ENCODE results near the gene FBXO21. TPM values are rescaled to one million over a fixed set of nuclear protein-coding genes. Genes with fewer than 3 reads are reported as not detected.
"Not testable (repeated sequence)": the region's sequence is repeated elsewhere in the genome, so short reads cannot be mapped to it uniquely, and the experiment has no call there.

FBXO21 gene
- total RNA-seq, 2 experiments from 2014 or later = 21.7 to 26.2 TPM

DNA sequence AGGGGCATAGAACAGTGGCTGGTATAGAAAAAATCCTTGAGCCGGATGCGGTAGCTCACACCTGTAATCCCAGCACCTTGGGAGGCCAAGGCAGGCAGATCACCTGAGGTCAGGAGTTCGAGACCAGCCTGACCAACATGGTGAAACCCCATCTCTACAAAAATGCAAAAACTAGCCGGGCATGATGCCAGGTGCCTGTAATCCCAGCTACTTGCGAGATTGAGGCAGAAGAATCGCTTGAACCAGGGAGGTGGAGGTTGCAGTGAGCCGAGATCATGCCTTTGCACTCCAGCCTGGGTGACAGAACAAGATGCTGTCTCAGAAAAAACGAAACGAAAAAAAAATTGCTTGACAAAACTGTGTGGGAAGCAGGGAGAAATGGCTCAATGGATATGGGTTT, 2.3 kb upstream of the FBXO21 start:
- H3K4me3 Mint-ChIP-seq; H3K36me3 Mint-ChIP-seq; CTCF ChIA-PET; DNase-seq; H3K27ac Mint-ChIP-seq; ATAC-seq; H3K9me3 Mint-ChIP-seq (ENCODE audit: low read depth): not testable (repeated sequence)
- peaks cover 20% of the 10 kb centered on the region for H3K27me3 Mint-ChIP-seq
- H3K4me1 Mint-ChIP-seq = peaks cover 19% of the 10 kb centered on the region

GRCh38 chr12:117192057-117192456, 1.8 kb upstream of the FBXO21 start:
- ATAC-seq (no peak), DNase-seq (no peak)
- no peak overlapping the region for H3K27ac Mint-ChIP-seq
- no peak overlapping the region for H3K4me3 Mint-ChIP-seq
- peaks cover 17% of the 10 kb centered on the region for H3K27me3 Mint-ChIP-seq
- peaks cover 22% of the 10 kb centered on the region for H3K4me1 Mint-ChIP-seq
- H3K36me3 Mint-ChIP-seq = peaks cover 7% of the 10 kb centered on the region
- CTCF ChIA-PET = no interaction called here
- H3K9me3 Mint-ChIP-seq (ENCODE audit: low read depth) = peaks cover 4% of the 10 kb centered on the region

GRCh38 chr12:117189725-117190209, 503 bp downstream of the FBXO21 start:
- ATAC-seq (peak; percentile 34), DNase-seq (peak; percentile 61)
- H3K27ac Mint-ChIP-seq = peak overlapping the region; percentile 74
- peak overlapping the region; percentile 84 for H3K4me3 Mint-ChIP-seq
- peaks cover 4% of the 10 kb centered on the region for H3K9me3 Mint-ChIP-seq (ENCODE audit: low read depth)
- peaks cover 22% of the 10 kb centered on the region for H3K4me1 Mint-ChIP-seq
- H3K27me3 Mint-ChIP-seq = peaks cover 14% of the 10 kb centered on the region
- CTCF ChIA-PET = interaction anchor here (1.5 kb wide), 1 partner anchor 163 kb away, joined by 3 read pairs; no protein-coding TSS in a partner anchor
- peaks cover 22% of the 10 kb centered on the region for H3K36me3 Mint-ChIP-seq

DNA sequence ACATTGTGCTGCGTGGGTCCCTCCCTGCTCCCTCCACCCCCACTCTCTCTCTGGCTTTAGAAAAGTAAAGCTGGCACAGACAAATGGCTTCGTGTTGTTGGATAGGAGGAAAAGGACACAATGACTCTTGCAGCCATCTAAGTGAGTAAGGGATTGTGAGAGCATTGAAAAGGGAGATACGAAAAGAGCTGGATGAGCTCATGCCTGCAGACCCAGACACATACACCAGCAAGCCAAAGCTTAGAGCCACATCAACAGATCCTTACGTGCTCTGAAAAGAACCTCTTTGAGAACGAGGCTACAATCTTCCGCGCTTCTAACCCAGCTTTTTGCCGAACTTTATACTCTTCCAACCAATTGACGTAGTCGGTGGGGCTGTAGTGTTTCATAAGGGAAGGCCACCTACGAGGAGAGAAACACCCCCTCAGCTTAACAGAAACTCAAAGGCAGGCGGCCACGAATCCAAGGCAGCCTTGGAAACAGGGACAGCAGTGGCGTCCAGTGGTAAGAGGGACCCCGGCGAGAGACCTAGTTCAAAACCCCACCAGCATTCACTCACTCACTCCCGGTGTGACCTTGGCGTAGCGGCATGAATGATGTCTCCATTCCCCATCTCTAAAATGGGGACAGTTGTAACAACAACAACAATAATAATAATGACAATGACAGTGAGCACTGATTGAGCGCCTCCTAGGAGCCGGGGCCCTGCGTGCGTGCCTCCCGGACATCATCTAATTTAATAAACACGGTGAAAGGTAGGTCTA, 1.1 kb downstream of the FBXO21 start:
- CTCF ChIA-PET = interaction anchor here (0.8 to 1.5 kb wide), 3 partner anchors 12 to 163 kb away, joined by 3 read pairs; no protein-coding TSS in a partner anchor
- peaks cover 22% of the 10 kb centered on the region for H3K4me1 Mint-ChIP-seq
- H3K4me3 Mint-ChIP-seq = peak overlapping the region; percentile 84
- ATAC-seq (no peak), DNase-seq (no peak)
- H3K36me3 Mint-ChIP-seq = peaks cover 26% of the 10 kb centered on the region
- H3K9me3 Mint-ChIP-seq (ENCODE audit: low read depth) = peaks cover 4% of the 10 kb centered on the region
- peaks cover 14% of the 10 kb centered on the region for H3K27me3 Mint-ChIP-seq
- H3K27ac Mint-ChIP-seq = peak overlapping the region; percentile 74

GRCh38 chr12:117188121-117188665, 2.1 kb downstream of the FBXO21 start:
- Mint-ChIP-seq H3K4me3 (peak overlapping the region; percentile 84), H3K36me3 (peaks cover 35% of the 10 kb centered on the region), H3K27ac (peak overlapping the region; percentile 54), H3K4me1 (peaks cover 22% of the 10 kb centered on the region), H3K27me3 (peaks cover 10% of the 10 kb centered on the region), H3K9me3 (ENCODE audit: low read depth) (no peaks in the 10 kb centered on the region)
- ATAC-seq (no peak), DNase-seq (no peak)
- CTCF ChIA-PET = no interaction called here

DNA sequence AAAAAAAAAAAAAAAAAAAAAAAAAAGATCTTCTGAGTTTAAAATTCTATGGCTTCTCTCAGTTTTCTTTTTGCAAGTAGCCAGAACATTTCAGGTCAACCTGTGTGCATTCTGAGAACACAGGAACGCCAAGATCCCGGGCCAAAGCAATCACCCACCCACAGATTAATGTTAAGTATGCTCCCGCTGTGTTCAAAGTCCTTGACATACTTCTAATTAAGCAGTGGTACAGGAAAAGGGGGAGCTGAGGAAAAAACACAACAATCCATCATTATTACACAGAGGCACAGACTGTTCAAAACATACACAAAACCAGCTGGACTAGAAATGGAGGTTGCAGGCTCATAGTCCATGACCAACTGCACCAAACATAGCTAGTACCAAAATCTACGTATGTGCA, 2.8 kb downstream of the FBXO21 start:
- H3K27me3 Mint-ChIP-seq = peaks cover 10% of the 10 kb centered on the region
- no peak overlapping the region for H3K27ac Mint-ChIP-seq
- no peak overlapping the region for H3K4me3 Mint-ChIP-seq

DNA sequence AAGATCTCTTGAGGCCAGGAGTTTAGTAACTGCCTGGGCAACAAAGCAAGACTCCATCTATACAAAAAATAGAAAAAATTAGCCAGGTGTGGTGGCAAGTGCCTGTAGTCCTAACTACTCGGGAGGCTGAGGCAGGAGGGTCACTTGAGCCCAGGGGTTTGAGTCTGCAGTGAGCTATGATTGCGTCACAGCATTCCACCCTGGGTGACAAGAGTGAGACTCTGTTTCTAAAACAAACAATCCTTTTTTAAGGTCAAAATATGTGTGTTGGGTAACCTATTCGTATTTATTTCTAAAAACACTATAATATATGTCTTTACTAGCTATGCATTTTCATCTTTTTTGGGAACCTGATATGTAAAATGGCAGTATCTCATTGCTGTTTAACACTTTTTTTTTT, 7.4 kb downstream of the FBXO21 start:
- Mint-ChIP-seq H3K9me3 (ENCODE audit: low read depth) (peaks cover 5% of the 10 kb centered on the region), H3K27ac (no peak overlapping the region), H3K27me3 (no peaks in the 10 kb centered on the region), H3K36me3 (peaks cover 75% of the 10 kb centered on the region), H3K4me3 (no peak overlapping the region), H3K4me1 (peaks cover 4% of the 10 kb centered on the region)
- CTCF ChIA-PET = no interaction called here
- ATAC-seq (no peak), DNase-seq (no peak)

More for the DNA sequence above, 2.8 kb downstream of the FBXO21 start:
- H3K36me3 Mint-ChIP-seq = peaks cover 42% of the 10 kb centered on the region
- DNase-seq (no peak), ATAC-seq (no peak)
- CTCF ChIA-PET = interaction anchor here (0.8 kb wide), 1 partner anchor 29 kb away, joined by 3 read pairs; no protein-coding TSS in a partner anchor
- H3K4me1 Mint-ChIP-seq = peaks cover 22% of the 10 kb centered on the region
- H3K9me3 Mint-ChIP-seq (ENCODE audit: low read depth) = no peaks in the 10 kb centered on the region

- ATAC-seq; H3K27ac Mint-ChIP-seq; H3K27me3 Mint-ChIP-seq; DNase-seq; CTCF ChIA-PET; H3K4me3 Mint-ChIP-seq; H3K9me3 Mint-ChIP-seq (ENCODE audit: low read depth); H3K4me1 Mint-ChIP-seq: not testable (repeated sequence)
- peaks cover 75% of the 10 kb centered on the region for H3K36me3 Mint-ChIP-seq
Measured at GRCh38 chr12:117181468-117181843, 8.8 kb downstream of the FBXO21 start.

DNA sequence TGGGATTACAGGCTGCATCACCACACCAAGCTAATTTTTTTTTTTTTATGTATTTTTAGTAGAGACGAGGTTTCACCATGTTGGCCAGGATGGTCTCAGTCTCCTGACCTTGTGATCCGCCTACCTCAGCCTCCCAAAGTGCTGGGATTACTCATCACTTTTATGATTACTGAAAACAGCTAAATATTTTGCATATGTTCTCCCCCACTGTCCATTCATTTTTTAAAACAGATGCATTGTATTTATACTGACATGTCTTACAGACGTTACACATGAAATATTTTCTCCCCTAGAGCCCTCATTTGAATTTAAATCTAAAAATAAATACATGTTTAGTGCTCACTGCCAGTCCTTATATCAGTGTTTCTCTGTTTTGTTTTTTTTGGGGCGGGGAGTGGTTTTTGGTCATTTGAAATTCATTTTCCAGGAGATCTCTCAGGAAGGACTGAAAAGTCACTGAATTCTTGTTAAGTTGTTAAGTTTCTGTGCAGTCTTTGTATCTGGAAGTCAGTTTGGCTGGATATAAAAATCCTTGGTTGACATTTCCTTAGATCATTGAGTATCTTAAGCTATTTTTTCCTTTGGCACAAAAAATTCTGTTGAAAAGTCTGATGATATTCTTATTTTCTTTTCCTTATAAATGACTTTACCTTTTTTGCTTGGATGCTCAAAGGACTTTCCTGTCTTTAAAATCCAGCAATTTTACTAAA, 9.4 kb downstream of the FBXO21 start:
- ATAC-seq (no peak), DNase-seq (no peak)
- Mint-ChIP-seq H3K9me3 (ENCODE audit: low read depth) (peaks cover 5% of the 10 kb centered on the region), H3K27ac (no peak overlapping the region), H3K4me1 (no peaks in the 10 kb centered on the region), H3K27me3 (no peaks in the 10 kb centered on the region), H3K4me3 (no peak overlapping the region), H3K36me3 (peaks cover 75% of the 10 kb centered on the region)
- CTCF ChIA-PET = no interaction called here

DNA sequence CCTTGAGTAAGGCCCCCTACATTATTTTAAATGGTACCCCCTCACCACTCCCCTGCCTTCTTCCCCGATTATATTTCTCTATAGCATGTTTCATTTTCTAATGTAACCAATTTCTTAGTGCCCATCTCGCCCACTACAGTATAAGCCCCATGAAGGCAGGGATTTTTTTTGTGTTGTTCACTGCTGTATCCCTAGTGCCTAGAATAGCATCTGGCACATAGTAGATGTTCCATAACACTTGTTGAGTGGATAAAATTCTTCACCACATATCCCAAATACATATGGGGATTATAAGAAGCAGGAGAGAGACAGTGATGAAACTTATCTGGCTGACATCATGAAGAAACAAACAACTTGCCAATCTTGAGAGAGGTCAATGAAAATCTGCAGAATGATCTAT, 11.5 kb downstream of the FBXO21 start:
- Mint-ChIP-seq H3K4me3 (no peak overlapping the region), H3K9me3 (ENCODE audit: low read depth) (peaks cover 5% of the 10 kb centered on the region), H3K27ac (no peak overlapping the region), H3K4me1 (no peaks in the 10 kb centered on the region), H3K27me3 (no peaks in the 10 kb centered on the region), H3K36me3 (peaks cover 74% of the 10 kb centered on the region)
- ATAC-seq = no peak
- DNase-seq = no peak
- CTCF ChIA-PET = no interaction called here

DNA sequence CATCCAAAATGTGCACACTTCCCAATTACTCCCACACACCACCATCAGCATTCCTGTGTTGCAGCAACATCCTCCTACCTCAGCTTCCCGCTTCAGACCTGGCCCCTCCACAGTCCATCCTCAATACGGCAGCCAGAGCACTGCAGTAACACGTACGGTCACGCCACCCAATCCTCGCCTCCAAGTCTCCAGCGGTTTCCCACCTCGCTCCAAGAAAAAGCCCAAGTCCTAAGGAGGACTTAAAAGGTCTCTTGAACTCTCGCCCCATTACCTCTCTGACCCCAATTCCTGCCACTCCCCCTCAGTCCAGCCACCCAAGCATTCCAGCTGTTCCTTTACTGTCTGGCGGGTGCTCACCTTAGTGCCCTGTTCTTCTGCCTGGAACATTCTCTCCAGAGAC, 12.0 kb downstream of the FBXO21 start:
- ATAC-seq (no peak), DNase-seq (no peak)
- no peaks in the 10 kb centered on the region for H3K27me3 Mint-ChIP-seq
- H3K4me1 Mint-ChIP-seq = no peaks in the 10 kb centered on the region
- CTCF ChIA-PET = no interaction called here
- no peak overlapping the region for H3K27ac Mint-ChIP-seq
- peaks cover 5% of the 10 kb centered on the region for H3K9me3 Mint-ChIP-seq (ENCODE audit: low read depth)
- H3K36me3 Mint-ChIP-seq = peaks cover 73% of the 10 kb centered on the region
- H3K4me3 Mint-ChIP-seq = no peak overlapping the region

- peaks cover 57% of the 10 kb centered on the region for H3K36me3 Mint-ChIP-seq
- no peaks in the 10 kb centered on the region for H3K4me1 Mint-ChIP-seq
- no peak overlapping the region for H3K4me3 Mint-ChIP-seq
- H3K27me3 Mint-ChIP-seq = no peaks in the 10 kb centered on the region
- DNase-seq (no peak), ATAC-seq (no peak)
- H3K9me3 Mint-ChIP-seq (ENCODE audit: low read depth) = no peaks in the 10 kb centered on the region
- H3K27ac Mint-ChIP-seq = no peak overlapping the region
- CTCF ChIA-PET = no interaction called here
Measured at GRCh38 chr12:117172168-117172567, 18.1 kb downstream of the FBXO21 start.

DNA sequence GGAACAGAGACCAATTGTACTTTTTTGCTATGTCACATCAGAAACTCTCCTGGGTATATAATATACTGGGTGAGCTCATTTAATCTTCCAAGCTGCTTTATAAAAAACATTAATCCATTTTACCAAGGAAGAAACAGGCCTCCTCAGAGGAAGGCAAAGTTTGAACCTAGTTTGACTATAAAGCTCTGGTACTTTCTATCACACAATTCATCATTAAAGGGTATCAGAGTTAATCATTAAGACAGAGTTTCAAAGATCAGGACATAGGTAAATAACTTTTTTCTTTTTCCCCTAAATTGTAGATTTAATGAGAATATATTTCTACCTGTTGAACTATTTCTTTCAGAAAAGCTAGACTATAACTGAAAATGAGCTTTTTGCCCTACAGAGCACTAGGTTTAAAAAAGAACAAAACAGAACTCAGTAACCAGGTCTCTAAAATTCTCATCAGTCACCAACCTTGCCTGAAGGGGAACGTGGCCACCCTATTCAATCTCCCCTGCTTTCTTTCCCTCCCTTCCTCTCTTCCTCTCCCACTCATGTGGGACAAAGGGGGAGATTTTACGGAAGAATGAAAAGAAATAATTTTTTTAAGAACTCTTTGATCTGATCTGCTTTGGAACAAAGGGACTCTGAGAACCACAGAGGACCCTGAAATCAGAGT, 18.6 kb downstream of the FBXO21 start:
- no peaks in the 10 kb centered on the region for H3K4me1 Mint-ChIP-seq
- H3K36me3 Mint-ChIP-seq = peaks cover 58% of the 10 kb centered on the region
- DNase-seq (no peak), ATAC-seq (no peak)
- H3K27ac Mint-ChIP-seq = no peak overlapping the region
- H3K27me3 Mint-ChIP-seq = no peaks in the 10 kb centered on the region
- H3K9me3 Mint-ChIP-seq (ENCODE audit: low read depth) = no peaks in the 10 kb centered on the region
- H3K4me3 Mint-ChIP-seq = no peak overlapping the region
- CTCF ChIA-PET = interaction anchor here (0.6 kb wide), 1 partner anchor 29 kb away, joined by 3 read pairs; no protein-coding TSS in a partner anchor

All from activated CD8-positive, alpha-beta memory T cell treated with anti-CD3 and anti-CD28 coated beads, Interleukin-2, amount 10 ng/mL, durations not matched to agents 7 days and 5 days (primary cell).